ENCODE measurements around the gene RRP12.
"Not testable (repeated sequence)": the region's sequence is repeated elsewhere in the genome, so short reads cannot be mapped to it uniquely, and the experiment has no call there.

The RRP12 gene

GRCh38 chr10:97406483-97406882 is 5.3 kb upstream of the RRP12 start:
- DNase-seq (ENCODE audit: low read depth): not testable (repeated sequence)

GRCh38 chr10:97406064-97406463 is 4.9 kb upstream of the RRP12 start:
- no peak for DNase-seq (ENCODE audit: low read depth)

GRCh38 chr10:97404044-97404443 is 2.9 kb upstream of the RRP12 start:
- DNase-seq (ENCODE audit: low read depth): no peak

- DNase-seq (ENCODE audit: low read depth): no peak
Measured at GRCh38 chr10:97401455-97401919, 347 bp upstream of the RRP12 start.

- no peak for DNase-seq (ENCODE audit: low read depth)
Measured at GRCh38 chr10:97399843-97400545, 1.1 kb downstream of the RRP12 start.

GRCh38 chr10:97396056-97396455 is 5.1 kb downstream of the RRP12 start:
- no peak for DNase-seq (ENCODE audit: low read depth)

GRCh38 chr10:97393034-97393573 is 8.0 kb downstream of the RRP12 start:
- DNase-seq (ENCODE audit: low read depth): no peak

- DNase-seq (ENCODE audit: low read depth): no peak
Measured at GRCh38 chr10:97390091-97390490, 11.0 kb downstream of the RRP12 start.

GRCh38 chr10:97388152-97388551 is 13.0 kb downstream of the RRP12 start:
- DNase-seq (ENCODE audit: low read depth): no peak

GRCh38 chr10:97385565-97385964 is 15.6 kb downstream of the RRP12 start:
- no peak for DNase-seq (ENCODE audit: low read depth)

- DNase-seq (ENCODE audit: low read depth): no peak
Measured at GRCh38 chr10:97384641-97385040, 16.5 kb downstream of the RRP12 start.

- DNase-seq (ENCODE audit: low read depth): no peak
Measured at GRCh38 chr10:97384156-97384555, 17.0 kb downstream of the RRP12 start.

- DNase-seq (ENCODE audit: low read depth): no peak
Measured at GRCh38 chr10:97383159-97383558, 18.0 kb downstream of the RRP12 start.

- DNase-seq (ENCODE audit: low read depth): no peak
Measured at GRCh38 chr10:97381626-97382025, 19.5 kb downstream of the RRP12 start.

GRCh38 chr10:97380516-97380915 is 20.6 kb downstream of the RRP12 start:
- DNase-seq (ENCODE audit: low read depth): no peak

GRCh38 chr10:97378933-97379921 is 21.9 kb downstream of the RRP12 start:
- DNase-seq (ENCODE audit: low read depth): no peak

- DNase-seq (ENCODE audit: low read depth): no peak
Measured at GRCh38 chr10:97376413-97376812, 24.7 kb downstream of the RRP12 start.

GRCh38 chr10:97373456-97373855 is 27.7 kb downstream of the RRP12 start:
- no peak for DNase-seq (ENCODE audit: low read depth)

GRCh38 chr10:97372233-97372875 is 28.8 kb downstream of the RRP12 start:
- DNase-seq (ENCODE audit: low read depth): no peak

- DNase-seq (ENCODE audit: low read depth): no peak
Measured at GRCh38 chr10:97371696-97372095, 29.4 kb downstream of the RRP12 start.

GRCh38 chr10:97367126-97367649 is 34.0 kb downstream of the RRP12 start:
- no peak for DNase-seq (ENCODE audit: low read depth)

GRCh38 chr10:97366572-97366971 is 34.6 kb downstream of the RRP12 start:
- DNase-seq (ENCODE audit: low read depth): no peak

All from non-pigmented ciliary epithelial cell (primary cell).